SK-N-SH (cell line): ENCODE data around the gene ATP2B3. TPM values are rescaled to one million over a fixed set of nuclear protein-coding genes. Genes with fewer than 3 reads are reported as not detected.

Experiments used
- CTCF ChIA-PET: fragments of 300-600, 350-600 bp; formaldehyde crosslinking; extraction: SDS; loops from one replicate; lab custom pipeline; 2021; lab: Yijun Ruan, JAX
- POLR2A ChIA-PET: fragments of 350-600 bp; sonication (Branson Sonifier 250); formaldehyde crosslinking; extraction: SDS; loops from one replicate; lab custom pipeline; 2020; ENCODE audit warnings: antibody characterized with exemption, inconsistent platforms; lab: Yijun Ruan, JAX
- DNase-seq: peaks from one replicate; pipeline ENCODE4 v3.0.0; 2012
- H2AFZ ChIP-seq: fragments of 200-600 bp; sonication (generic); 2 replicates; pipeline ENCODE4 v1.8.1; 2016; ENCODE audit warnings: antibody characterized with exemption, mild to moderate bottlenecking, low read depth
- H3F3A ChIP-seq: fragments of 200-600 bp; sonication (generic); replicated peaks from 2 replicates; pipeline ENCODE3; 2016; ENCODE audit warnings: antibody characterized with exemption, mild to moderate bottlenecking; ENCODE audit not compliant: insufficient read depth
- H3K27ac ChIP-seq, 2 experiments: fragments of 200-500 bp in 1 of 2; fragments of 200-600 bp in 1 of 2; sonication (Bioruptor generic) in 1 of 2; sonication (generic), shearing (Covaris generic) in 1 of 2; 2 replicates each; pipeline versions ENCODE4 v1.5.1 to v1.6.1; 2014 to 2016; ENCODE audit warnings: low read depth in 2 of 2, inconsistent platforms in 1 of 2, low read length in 1 of 2, mild to moderate bottlenecking in 1 of 2, mixed read lengths in 1 of 2
- H3K27me3 ChIP-seq: fragments of 200-600 bp; sonication (generic), shearing (Covaris generic); 2 replicates; pipeline ENCODE4 v1.6.1; 2016; ENCODE audit warnings: mixed run types; ENCODE audit not compliant: insufficient read depth
- H3K36me3 ChIP-seq, 2 experiments: fragments of 200-500 bp in 1 of 2; fragments of 200-600 bp in 1 of 2; sonication (Bioruptor generic) in 1 of 2; sonication (generic) in 1 of 2; replicated peaks in 1 of 2; 2 replicates each; pipeline versions ENCODE3 to v1.5.1; 2014 to 2016; ENCODE audit warnings: low read length in 1 of 2, mild to moderate bottlenecking in 1 of 2; ENCODE audit not compliant: insufficient read depth in 2 of 2, control insufficient read depth in 1 of 2
- H3K4me1 ChIP-seq, 2 experiments: fragments of 200-500 bp in 1 of 2; fragments of 200-600 bp in 1 of 2; sonication (Bioruptor generic) in 1 of 2; sonication (generic), shearing (Covaris generic) in 1 of 2; 2 replicates each; pipeline versions ENCODE4 v1.5.1 to v1.6.1; 2014 to 2016; ENCODE audit warnings: low read depth in 1 of 2, low read length in 1 of 2, mixed run types in 1 of 2; ENCODE audit not compliant: insufficient read depth in 2 of 2, control insufficient read depth in 1 of 2
- H3K4me2 ChIP-seq: fragments of 200-600 bp; sonication (generic), shearing (Covaris generic); 2 replicates; pipeline ENCODE4 v1.6.1; 2017; ENCODE audit warnings: mixed run types
- H3K4me3 ChIP-seq, 2 experiments: fragments of 200-500 bp in 1 of 2; fragments of 200-600 bp in 1 of 2; sonication (Bioruptor generic) in 1 of 2; sonication (generic), shearing (Covaris generic) in 1 of 2; 2 replicates each; pipeline versions ENCODE4 v1.5.1 to v1.8.1; 2014 to 2016; ENCODE audit warnings: low read depth in 2 of 2, inconsistent platforms in 1 of 2, low read length in 1 of 2, mild to moderate bottlenecking in 1 of 2, mixed read lengths in 1 of 2, moderate library complexity in 1 of 2
- H3K79me2 ChIP-seq: fragments of 200-600 bp; sonication (generic); 2 replicates; pipeline ENCODE4 v1.8.1; 2017; ENCODE audit warnings: mild to moderate bottlenecking; ENCODE audit not compliant: insufficient read depth
- H3K9ac ChIP-seq: fragments of 200-600 bp; sonication (generic); 2 replicates; pipeline ENCODE4 v1.6.1; 2017; ENCODE audit warnings: mixed run types
- H3K9me2 ChIP-seq: fragments of 200-600 bp; sonication (generic); 2 replicates; pipeline ENCODE4 v1.6.1; 2017; ENCODE audit warnings: mixed run types
- H3K9me3 ChIP-seq: fragments of 200-600 bp; sonication (generic); 2 replicates; pipeline ENCODE4 v1.6.1; 2017; ENCODE audit warnings: mixed run types, mild to moderate bottlenecking, moderate library complexity
- H4K20me1 ChIP-seq: fragments of 200-600 bp; sonication (generic); 2 replicates; pipeline ENCODE4 v1.6.1; 2017; ENCODE audit warnings: mild to moderate bottlenecking, mixed run types; ENCODE audit not compliant: insufficient read depth
- MXI1 ChIP-seq: IDR thresholded peaks from 2 replicates; pipeline ENCODE4 v1.6.1; 2012; ENCODE audit warnings: mild to moderate bottlenecking, low read depth, low read length, improper control_type of control experiment
- SIN3A ChIP-seq: IDR thresholded peaks from 2 replicates; pipeline ENCODE4 v1.6.1; 2012; ENCODE audit warnings: low read depth, mild to moderate bottlenecking, low read length, moderate library complexity, borderline replicate concordance
- TEAD4 ChIP-seq: IDR thresholded peaks from 2 replicates; pipeline ENCODE4 v1.4.0; 2012; ENCODE audit warnings: mild to moderate bottlenecking, borderline replicate concordance; ENCODE audit not compliant: insufficient read depth
- YY1 ChIP-seq: IDR thresholded peaks from 2 replicates; pipeline ENCODE4 v1.4.0; 2012; ENCODE audit warnings: low read depth, mild to moderate bottlenecking
- WGBS: methylation state at CpG from one replicate; pipeline ENCODE4 v1.1.6; 2017; ENCODE audit warnings: low lambda C conversion rate; 5-methylcytosine and 5-hydroxymethylcytosine counted together
- polyA plus RNA-seq, 3 experiments: library from polyadenylated mRNA; depleted of rRNA; stranded (reverse); fragments of >200 nt; gene quantifications; 2 replicates each; pipeline ENCODE4 v1.2.3, GENCODE V29; 2012
- TF ChIP-seq, protein P1 (sequence below): IDR thresholded peaks from 2 replicates; pipeline ENCODE4; 2012

ATP2B3 gene
- polyA plus RNA-seq, 1 of the 3 experiments (the other 2 are of a cell fraction): 0.16 TPM

DNA sequence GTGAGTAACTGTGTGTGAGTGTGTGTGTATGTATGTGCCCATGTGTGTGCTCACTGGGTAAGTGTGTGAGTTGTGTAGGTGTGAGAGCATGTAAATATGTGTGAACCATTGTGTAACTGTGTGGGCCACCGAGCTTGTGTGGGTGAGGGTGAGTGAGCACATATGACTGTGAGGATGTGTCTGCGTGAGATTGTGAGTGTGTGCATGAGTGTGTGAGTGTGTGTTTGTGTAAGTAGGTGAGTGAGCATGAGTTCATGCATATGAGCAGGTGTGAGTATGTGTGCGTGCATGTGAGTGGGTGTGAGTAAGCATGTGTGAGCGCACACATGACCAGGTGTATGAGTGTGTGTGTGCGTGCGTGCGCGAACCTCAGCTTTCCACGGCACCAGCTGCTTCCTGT, 1.4 kb upstream of the ATP2B3 start:
- WGBS: 65% methylated on average over 4 of the region's 9 CpGs
- no peak overlapping the region for H3K4me3 ChIP-seq
- DNase-seq: no peak
- H3K79me2 ChIP-seq: no peaks in the 10 kb centered on the region
- H3K27me3 ChIP-seq: peaks cover 25% of the 10 kb centered on the region; the same call in 1 of the 2 replicates
- no peak overlapping the region for H2AFZ ChIP-seq
- H3K36me3 ChIP-seq: no peaks in the 10 kb centered on the region
- H3K4me2 ChIP-seq: no peak overlapping the region
- H4K20me1 ChIP-seq: no peaks in the 10 kb centered on the region
- H3K9ac ChIP-seq: no peak overlapping the region
- no peak overlapping the region for H3K27ac ChIP-seq
- ChIA-PET CTCF (interaction anchor here (1.1 to 4.3 kb wide), 2 partner anchors 9 to 46 kb away, joined by 3 to 23 read pairs; partner anchors contain the start of gene HAUS7), POLR2A (no interaction called here)
- H3F3A ChIP-seq: peaks cover 5% of the 10 kb centered on the region
- peaks cover 0 to 11% of the 10 kb centered on the region in 2 experiments; a peak in 2 of 4 replicates for H3K4me1 ChIP-seq
- H3K9me3 ChIP-seq: no peaks in the 10 kb centered on the region
- H3K9me2 ChIP-seq: no peaks in the 10 kb centered on the region
- TF ChIP-seq, protein P1, sequence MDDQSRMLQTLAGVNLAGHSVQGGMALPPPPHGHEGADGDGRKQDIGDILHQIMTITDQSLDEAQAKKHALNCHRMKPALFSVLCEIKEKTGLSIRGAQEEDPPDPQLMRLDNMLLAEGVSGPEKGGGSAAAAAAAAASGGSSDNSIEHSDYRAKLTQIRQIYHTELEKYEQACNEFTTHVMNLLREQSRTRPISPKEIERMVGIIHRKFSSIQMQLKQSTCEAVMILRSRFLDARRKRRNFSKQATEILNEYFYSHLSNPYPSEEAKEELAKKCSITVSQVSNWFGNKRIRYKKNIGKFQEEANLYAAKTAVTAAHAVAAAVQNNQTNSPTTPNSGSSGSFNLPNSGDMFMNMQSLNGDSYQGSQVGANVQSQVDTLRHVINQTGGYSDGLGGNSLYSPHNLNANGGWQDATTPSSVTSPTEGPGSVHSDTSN: no peak

DNA sequence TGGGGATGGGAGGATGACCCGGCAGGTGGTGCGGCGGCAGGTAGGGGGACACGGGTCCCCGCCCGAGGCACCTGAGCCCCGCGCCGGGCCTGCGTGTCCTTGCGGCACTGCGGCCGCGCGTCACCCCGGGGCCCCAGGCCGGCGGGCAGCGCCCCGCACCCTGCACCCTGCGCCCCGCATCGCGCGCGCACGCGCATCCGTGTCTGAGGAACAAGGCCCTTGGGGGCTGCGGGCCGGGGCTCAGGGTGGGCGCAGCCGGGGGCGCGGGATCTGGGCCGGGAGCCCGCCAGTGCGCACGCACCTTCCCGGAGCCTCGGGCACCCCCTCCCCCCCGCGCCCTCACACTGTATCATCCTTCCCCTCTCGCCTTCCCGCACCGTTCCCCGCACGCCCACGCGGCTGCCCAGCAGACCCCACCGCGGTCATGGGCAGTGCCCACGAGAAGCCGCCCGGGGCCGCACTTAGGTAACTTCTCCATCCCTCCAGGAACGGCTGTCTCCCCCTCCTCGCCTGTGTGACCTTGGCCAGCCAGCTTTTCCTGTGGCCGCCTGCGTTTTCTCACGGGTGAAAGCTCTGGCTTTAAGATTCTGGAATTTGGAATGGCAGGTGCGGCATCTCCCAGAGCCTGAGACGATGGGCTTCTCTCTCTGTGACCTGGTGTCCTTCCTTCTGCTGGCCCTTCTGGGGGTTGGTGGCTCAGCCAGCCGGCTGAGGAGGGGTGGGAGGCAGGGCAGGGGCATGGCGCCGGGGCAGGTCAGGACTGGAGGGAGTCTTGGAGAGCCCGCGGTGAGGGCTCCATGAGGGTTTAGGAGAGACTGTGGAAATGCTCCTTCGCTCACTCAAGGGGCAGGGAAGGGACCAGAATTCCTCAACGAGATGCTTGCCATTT, 748 bp downstream of the ATP2B3 start:
- peak overlapping the region in 1 of 2 experiments; percentile 37; a peak in 2 of 4 replicates for H3K4me3 ChIP-seq
- no peaks in the 10 kb centered on the region for H4K20me1 ChIP-seq
- H3K36me3 ChIP-seq: no peaks in the 10 kb centered on the region
- H3F3A ChIP-seq: peaks cover 4% of the 10 kb centered on the region
- no peak overlapping the region for H3K9ac ChIP-seq
- no peaks in the 10 kb centered on the region for H3K9me2 ChIP-seq
- 36% methylated on average over 12 of the region's 70 CpGs for WGBS
- peaks cover 25% of the 10 kb centered on the region; the same call in 1 of the 2 replicates for H3K27me3 ChIP-seq
- peaks cover 0 to 28% of the 10 kb centered on the region in 2 experiments; a peak in 3 of 4 replicates for H3K4me1 ChIP-seq
- no peaks in the 10 kb centered on the region for H3K79me2 ChIP-seq
- ChIA-PET CTCF (interaction anchor here (4.3 kb wide), 1 partner anchor 11 kb away, joined by 23 read pairs; no protein-coding TSS in a partner anchor), POLR2A (no interaction called here)
- peak overlapping the region in 1 of 2 experiments; percentile 11; a peak in 1 of 4 replicates for H3K27ac ChIP-seq
- no peaks in the 10 kb centered on the region for H3K9me3 ChIP-seq
- H3K4me2 ChIP-seq: no peak overlapping the region
- TF ChIP-seq TEAD4 (no peak), SIN3A (no peak), YY1 (no peak), MXI1 (no peak)
- TF ChIP-seq, protein P1: no peak
- peak; percentile 70 for DNase-seq
- no peak overlapping the region for H2AFZ ChIP-seq
